Measurements from ENCODE around the gene OPA1.

Gene OPA1

DNA sequence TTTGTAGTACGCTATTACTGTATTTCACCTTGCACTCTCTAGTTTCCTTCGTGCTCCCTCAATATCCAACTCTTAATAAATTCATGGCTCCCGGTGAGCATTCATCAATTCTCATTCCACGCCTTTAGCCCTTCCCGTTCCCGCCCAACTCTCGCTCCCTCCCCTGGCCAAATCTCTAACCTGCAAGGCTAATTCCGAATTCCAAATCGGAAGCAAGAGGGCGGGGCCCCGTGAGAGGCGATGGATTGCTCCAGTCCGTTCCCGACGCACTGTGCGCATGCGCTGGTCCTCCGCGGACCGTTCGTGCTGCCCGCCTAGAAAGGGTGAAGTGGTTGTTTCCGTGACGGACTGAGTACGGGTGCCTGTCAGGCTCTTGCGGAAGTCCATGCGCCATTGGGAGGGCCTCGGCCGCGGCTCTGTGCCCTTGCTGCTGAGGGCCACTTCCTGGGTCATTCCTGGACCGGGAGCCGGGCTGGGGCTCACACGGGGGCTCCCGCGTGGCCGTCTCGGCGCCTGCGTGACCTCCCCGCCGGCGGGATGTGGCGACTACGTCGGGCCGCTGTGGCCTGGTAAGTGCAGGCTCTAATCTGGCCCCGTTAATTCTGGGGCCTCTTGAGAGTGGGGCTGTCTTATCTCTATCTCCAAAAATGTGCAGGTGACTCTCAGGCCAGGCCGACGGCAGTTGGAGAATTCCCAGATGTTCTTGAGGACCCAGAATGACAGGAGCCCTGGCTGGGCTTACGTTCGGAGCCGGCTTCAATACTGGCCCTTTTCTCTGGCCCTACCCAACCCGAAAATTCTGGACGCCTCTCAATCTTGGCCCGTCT lies at the start of gene OPA1:
Gene OPA1, plus strand, starts transcription at position 368 of the 827 bp plus-strand sequence. Its CDS starts 170 bp downstream, at position 538.
- peak; percentile 99 for DNase-seq

DNA sequence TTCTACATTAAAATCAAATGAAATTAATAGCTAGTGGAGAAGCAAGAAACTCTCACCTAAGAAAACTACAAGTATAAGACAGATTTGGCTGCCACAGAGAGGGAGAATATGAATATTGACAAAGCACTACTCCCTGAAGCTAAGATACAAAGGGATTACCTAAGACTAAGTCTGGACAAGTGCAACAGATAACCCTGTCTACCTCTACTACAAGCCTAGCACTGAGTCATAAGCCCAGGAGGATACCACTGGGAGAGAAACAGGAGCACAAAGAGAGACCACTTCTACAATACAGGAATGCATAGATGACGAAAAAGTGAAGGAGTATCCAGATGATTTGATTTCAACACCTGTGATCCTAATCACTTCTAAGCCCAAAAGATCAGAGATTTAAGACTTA lies 48.7 kb upstream of the OPA1 start:
- DNase-seq, result no peak

- DNase-seq, result no peak
Observed at GRCh38 chr3:193545304-193545703, 47.7 kb upstream of the OPA1 start.

DNA sequence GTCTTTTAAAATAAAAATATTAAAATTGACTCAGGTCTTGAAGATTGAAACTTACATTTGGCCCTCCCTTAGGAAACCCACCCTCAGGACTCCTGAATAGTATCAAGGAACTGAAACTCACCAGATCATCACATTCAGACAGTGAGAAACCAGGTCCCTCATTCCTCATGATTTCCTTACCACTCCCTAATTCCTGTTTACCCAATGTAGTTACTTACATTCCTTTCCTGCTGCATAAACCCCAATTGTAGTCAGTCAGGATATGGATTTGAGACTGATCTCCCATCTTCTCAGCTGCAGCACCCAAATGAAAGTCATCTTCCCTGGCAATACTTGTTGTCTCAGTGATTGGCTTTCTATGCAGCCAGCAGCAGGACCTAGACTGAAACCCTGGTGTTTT lies 46.9 kb upstream of the OPA1 start:
- no peak for DNase-seq

- DNase-seq, result no peak
Observed at GRCh38 chr3:193548406-193548805, 44.6 kb upstream of the OPA1 start.

DNA sequence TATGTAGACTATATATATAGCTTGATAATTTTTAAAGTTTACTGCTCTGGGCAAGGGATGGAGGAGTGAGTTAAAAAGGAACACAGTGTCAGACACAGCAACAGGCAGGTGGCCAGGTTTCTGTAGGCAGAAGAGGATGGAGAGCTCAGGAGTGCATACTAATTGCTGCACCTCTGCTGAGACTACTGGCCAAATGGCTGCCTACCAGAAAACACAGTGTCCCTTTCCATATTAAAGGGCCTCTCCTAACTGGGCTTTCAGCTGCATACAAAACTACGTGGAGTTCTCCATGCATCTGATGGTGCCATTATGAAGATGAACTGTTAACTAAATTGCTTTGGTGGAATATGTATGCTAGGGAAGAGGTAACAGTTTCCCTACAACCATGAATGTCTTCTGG lies 40.1 kb upstream of the OPA1 start:
- no peak for DNase-seq

GRCh38 chr3:193553586-193553985 lies 39.4 kb upstream of the OPA1 start:
- no peak for DNase-seq

GRCh38 chr3:193554811-193555210 lies 38.2 kb upstream of the OPA1 start, which contains the start of gene ATP13A4:
ATP13A4 (minus strand) TSS chr3:193554895; CDS start chr3:193554799, 96 bp downstream.
- no peak for DNase-seq

DNA sequence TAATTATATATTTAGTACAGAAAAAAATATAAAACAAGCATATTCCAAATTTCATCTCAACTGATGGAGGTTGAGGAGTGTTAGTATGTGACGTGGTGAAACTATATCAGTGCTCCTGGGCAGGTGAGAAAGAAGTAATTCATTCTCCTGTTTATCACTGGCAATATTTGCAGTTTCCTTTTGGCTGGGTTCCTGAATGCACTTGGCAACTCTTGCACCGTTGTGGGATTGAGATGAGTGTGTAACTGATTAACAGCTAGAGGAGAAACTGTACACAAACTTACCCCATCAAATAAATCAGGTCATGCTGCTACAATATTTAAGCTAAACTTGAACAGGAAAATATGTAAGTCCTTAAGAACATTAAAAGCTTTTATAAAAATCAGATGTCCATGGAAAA lies 36.2 kb upstream of the OPA1 start:
- DNase-seq, result no peak

GRCh38 chr3:193559100-193559499 lies 33.9 kb upstream of the OPA1 start:
- DNase-seq, result no peak

DNA sequence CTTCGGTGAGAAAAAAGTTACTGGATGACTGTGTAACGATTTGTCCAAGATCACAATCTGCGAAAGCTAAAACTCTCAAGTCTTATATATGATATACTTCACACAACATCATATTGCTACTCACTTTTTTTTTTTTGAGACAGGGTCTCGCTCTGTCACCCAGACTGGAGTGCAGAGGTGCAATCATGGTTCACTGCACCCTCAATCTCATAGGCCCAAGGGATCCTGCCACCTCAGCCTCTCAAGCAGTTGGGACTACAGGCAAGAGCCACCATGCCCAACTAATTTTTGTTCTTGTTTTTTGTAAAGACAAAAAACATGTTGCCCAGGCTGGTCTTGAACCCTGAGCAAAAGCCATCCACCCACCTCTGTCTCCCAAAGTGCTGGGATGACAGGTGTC lies 32.9 kb upstream of the OPA1 start:
- no peak for DNase-seq

DNA sequence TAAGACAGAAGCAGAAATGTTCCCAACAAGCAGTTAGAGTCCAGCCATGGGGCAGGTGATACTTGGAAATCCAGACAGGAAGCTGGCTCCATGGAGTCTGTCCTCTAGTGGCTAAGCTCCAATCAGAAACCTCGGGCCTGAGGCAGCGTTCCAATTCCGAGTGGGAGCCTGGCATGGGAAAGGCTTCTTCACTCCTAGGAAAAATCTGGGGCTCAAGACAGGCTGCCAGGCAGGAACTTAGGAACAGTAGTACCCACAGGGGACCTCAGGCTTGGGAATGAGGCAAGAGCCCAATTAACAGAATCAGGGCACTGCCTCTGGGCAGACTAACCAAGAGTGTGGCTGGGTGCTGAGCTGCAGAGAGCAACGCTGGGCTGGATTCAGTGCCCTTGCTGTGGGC lies 32.1 kb upstream of the OPA1 start:
- DNase-seq, result no peak

GRCh38 chr3:193563426-193563825 lies 29.6 kb upstream of the OPA1 start:
- DNase-seq, result no peak

DNA sequence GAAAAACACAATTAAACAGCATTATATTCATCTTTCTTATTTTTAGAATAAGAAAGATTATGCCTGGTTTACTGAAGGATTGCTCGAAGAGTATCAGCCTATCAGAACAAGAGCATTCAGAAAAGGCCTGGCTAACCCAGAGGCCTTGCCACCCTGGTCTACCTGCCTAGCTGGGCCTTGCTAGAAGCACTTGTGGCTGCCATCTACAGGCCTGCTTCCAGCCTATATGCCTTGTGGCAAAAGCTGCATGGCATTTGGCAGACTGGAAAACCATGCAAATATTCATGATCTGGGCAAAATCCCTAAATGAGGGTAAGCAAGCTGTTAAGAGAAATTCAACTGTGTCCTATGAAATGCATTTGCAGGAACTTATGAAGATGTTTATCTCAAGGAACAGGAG lies 29.0 kb upstream of the OPA1 start:
- no peak for DNase-seq

GRCh38 chr3:193569119-193569518 lies 23.9 kb upstream of the OPA1 start:
- DNase-seq, result no peak

DNA sequence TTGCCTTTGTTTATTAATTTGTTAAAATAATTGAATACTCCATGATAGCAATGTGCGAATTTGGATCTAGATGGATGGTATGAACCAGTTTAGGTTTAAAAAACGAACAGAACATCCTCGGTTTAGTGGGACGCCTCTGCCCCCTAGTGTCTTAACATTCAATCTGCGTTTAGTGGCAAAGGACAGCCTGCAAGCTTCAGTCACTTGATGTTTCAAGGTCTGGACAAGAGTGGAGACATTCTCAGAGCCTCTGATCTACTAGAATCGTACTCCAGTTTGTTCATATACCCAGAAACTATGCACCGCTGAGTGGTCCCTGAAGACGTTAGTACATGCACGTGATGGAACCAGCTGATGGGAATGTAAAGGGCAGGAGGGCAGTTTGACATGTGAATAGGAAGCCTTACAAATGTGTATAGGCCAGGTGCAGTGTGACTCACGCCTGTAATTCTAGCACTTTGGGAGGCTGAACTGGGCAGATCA lies 20.5 kb upstream of the OPA1 start:
- DNase-seq, result peak; percentile 90

DNA sequence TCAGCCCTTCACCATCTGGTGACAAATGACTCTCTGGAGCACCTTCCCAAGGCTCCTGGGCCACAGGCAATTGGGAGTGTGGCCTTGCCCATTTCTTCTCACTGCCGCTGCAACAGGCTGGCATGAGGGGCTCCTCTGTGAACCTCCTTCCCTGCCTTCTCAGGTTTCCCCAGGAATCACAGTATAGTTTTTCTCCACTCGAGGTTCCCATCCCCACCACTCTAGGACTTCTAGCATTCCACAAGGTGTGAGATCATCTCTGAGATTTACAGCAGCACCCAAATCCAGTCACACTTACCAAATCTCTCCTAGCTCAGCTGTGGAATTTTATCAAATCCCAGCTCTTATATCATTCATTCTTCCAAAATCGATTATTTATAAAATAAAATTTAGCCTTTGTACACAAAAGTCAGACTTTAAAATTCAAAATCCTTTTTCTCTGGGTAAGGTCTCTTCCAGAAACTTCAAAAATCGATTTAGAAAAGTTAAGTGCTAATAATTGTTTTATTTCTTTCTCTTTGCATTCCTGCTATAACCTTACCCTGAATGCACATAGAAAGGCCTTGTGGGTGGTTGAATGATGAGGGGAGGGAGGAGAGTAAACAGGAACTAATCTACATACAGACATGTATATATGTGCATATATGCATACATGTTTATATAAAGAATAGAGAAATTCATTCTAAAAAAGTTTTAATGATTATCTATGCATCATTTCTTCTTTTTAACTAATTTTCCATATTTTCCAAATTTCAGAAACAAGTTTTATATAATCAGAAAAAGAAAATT lies 19.4 kb upstream of the OPA1 start:
- no peak for DNase-seq

- no peak for DNase-seq
Observed at GRCh38 chr3:193574488-193575070, 18.4 kb upstream of the OPA1 start.

DNA sequence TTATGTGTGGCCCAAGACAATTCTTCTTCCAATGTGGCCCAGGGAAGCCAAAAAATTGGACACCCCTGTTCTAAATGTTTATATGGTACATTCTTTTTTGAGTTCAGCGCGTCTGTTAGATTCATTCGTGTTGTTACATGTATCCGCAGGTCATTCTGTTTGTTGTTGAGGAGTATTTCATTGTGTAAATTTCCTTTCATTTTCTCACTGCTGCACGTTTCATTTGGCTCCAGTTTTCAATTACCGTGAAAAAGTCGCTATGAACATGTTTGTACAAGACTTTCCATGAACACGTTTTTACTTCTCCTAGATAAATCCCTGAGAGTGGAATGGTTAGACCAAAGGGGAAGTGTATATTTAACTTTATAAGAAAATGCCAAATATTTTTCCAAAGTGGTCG lies 7.5 kb upstream of the OPA1 start:
- no peak for DNase-seq

DNA sequence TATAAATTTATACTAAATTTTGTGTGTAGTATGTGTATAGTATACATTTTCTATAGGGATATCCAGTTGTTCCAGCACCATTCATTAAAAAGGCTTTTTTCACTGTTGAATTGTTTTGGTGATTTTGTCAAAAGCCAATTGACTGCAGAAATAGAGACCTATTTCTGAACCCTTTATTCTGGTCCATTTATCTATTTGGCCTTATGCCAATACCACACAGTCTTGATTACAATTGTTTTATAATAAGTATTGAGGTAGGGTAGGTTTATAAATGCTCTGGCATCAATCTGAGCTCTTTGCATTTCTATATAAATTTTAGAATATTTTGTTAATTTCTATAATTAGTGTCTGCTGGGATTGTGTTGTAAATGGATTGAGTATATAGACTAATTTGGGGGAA lies 6.5 kb upstream of the OPA1 start:
- no peak for DNase-seq

DNA sequence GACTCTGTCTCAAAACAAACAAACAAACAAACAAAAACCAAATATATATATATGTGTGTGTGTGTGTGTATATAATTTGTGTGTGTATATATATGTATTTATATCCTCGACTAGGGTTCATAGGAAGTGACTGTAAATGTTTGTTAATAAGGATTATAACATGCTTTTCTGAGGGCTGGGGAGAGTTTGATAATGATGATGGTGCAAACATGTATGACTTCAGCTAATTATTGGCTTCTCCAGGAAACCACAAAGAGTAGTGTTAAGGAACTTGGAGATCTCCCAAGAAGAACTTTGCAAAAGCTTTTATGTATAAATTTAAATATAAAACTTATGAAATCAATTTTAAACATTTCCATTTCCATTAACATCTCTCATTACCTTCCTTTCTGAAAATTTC lies 3.9 kb upstream of the OPA1 start:
- DNase-seq, result no peak

DNA sequence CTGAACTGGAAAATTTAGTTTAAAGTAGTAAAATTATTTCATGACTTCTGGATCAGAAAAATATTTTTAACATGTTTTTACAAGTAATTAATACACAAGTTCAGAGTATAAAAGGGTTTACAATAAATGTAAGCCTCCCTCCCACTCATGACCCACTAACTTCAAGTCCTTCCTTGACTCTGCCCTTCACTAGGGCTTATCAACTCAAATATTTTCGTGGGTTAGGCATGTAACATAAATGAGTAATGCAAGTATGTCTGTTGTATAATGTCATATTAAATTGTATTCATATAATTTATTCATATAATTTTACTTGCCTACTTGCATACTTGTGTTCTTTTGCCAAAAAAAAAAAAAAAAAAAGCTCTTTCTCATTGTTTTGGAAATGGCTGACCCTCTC lies 3.4 kb upstream of the OPA1 start:
- no peak for DNase-seq

- no peak for DNase-seq
Observed at GRCh38 chr3:193590088-193590856, 2.7 kb upstream of the OPA1 start.

Measured in eye (tissue), 1 donor.